Ovary (tissue), 9 donors: ENCODE results near the gene CCIN. TPM values are rescaled to one million over a fixed set of nuclear protein-coding genes. Genes with fewer than 3 reads are reported as not detected.

Experiments
- DNase-seq, 5 donors: peaks; one replicate each; pipeline ENCODE4 v3.0.0-alpha.2; 2019 to 2020
- H3K27ac ChIP-seq, 2 donors: fragments of 200-600 bp; one replicate each; pipeline versions ENCODE4 v1.5.1 to v1.8.0; 2019 to 2022
- H3K27me3 ChIP-seq: fragments of 200-600 bp; one replicate; pipeline ENCODE4 v1.8.0; 2022
- H3K36me3 ChIP-seq: fragments of 200-600 bp; sonication (generic); one replicate; pipeline ENCODE4 v1.5.1; 2019
- H3K4me1 ChIP-seq: one replicate; pipeline ENCODE4 v1.8.1; 2013; ENCODE audit warnings: mild to moderate bottlenecking, moderate library complexity; ENCODE audit not compliant: insufficient read depth
- H3K4me3 ChIP-seq: fragments of 200-600 bp; sonication (generic); one replicate; pipeline ENCODE4 v1.5.1; 2017
- H3K9me3 ChIP-seq, 2 donors: fragments of 200-600 bp in 1 of 2; sonication (generic) in 1 of 2; one replicate each; pipeline versions ENCODE4 v1.5.1 to v1.8.1; 2013 to 2019; ENCODE audit warnings: mild to moderate bottlenecking in 1 of 2, moderate library complexity in 1 of 2
- EP300 ChIP-seq: sonication (generic); formaldehyde crosslinking; IDR thresholded peaks from one replicate; pipeline ENCODE4 v1.6.1; 2017; ENCODE audit warnings: antibody characterized with exemption
- POLR2A ChIP-seq: fragments of 450-650 bp; IDR thresholded peaks from one replicate; pipeline ENCODE4 v1.6.1; 2017; ENCODE audit warnings: antibody characterized with exemption, mild to moderate bottlenecking, moderate library complexity
- WGBS, 3 donors: extraction: QIAGEN DNeasy Blood & Tissue Kit in 1 of 3; methylation state at CpG; one replicate each; pipeline versions ENCODE4 v1.1.5 to v1.1.7; 2013 to 2017; 5-methylcytosine and 5-hydroxymethylcytosine counted together
- intact Hi-C, 4 donors: fragments of 100-400 bp; cut with DNase I; formaldehyde crosslinking; loops; one replicate each; pipeline versions ENCODE4 v1.11.0 to v1.15.1; 2022 to 2023
- polyA plus RNA-seq, 2 donors: library from polyadenylated mRNA; stranded (reverse); fragments of 200-250 nt in 1 of 2; fragments of 350-450 nt in 1 of 2; fragmentation: Illumina TruSeq in 1 of 2; extraction: RNeasy Lipid Tissue Mini Kit (QIAGEN cat#74804) in 1 of 2; gene quantifications; one replicate each; pipeline ENCODE4 v1.2.3, GENCODE V29; 2013 to 2014
- total RNA-seq, 7 donors: library from RNA; depleted of rRNA in 2 of 7; stranded (reverse); fragments of >200 nt in 2 of 7; fragmentation: NEBNext Ultra II Directional in 3 of 7; extraction: Animal tissue kit (Norgen Biotek cat#: 25700) in 3 of 7; gene quantifications; one replicate each; pipeline versions ENCODE4 v1.1.0 to v1.2.4, GENCODE V29; 2016 to 2023
- TF ChIP-seq, protein P1 (sequence below), 3 donors: fragments of 450-650 bp in 2 of 3; fragments of 200-600 bp in 1 of 3; IDR thresholded peaks; one replicate each; pipeline versions ENCODE4 v1.5.1 to v1.8.0; 2016 to 2022; ENCODE audit warnings: antibody characterized with exemption in 3 of 3, mild to moderate bottlenecking in 1 of 3
- donor health status: DM: no; HTN: no; CAD: no; lungs with moderate emphysema.
- donor health status: DM: no; HTN: no; CAD: no.
- donor health status: Bipolar disorder and iron deficiency.
- donor health status: DM: yes; HTN: yes; CAD: no.
- donor health status: DM: no; HTN: no; CAD: no.
- donor health status: DM: yes; HTN: yes; CAD: no.

CCIN gene
- total and polyA plus RNA-seq, 9 donors = 0.15 to 0.33 (median 0.28) TPM; not detected in 5

DNA sequence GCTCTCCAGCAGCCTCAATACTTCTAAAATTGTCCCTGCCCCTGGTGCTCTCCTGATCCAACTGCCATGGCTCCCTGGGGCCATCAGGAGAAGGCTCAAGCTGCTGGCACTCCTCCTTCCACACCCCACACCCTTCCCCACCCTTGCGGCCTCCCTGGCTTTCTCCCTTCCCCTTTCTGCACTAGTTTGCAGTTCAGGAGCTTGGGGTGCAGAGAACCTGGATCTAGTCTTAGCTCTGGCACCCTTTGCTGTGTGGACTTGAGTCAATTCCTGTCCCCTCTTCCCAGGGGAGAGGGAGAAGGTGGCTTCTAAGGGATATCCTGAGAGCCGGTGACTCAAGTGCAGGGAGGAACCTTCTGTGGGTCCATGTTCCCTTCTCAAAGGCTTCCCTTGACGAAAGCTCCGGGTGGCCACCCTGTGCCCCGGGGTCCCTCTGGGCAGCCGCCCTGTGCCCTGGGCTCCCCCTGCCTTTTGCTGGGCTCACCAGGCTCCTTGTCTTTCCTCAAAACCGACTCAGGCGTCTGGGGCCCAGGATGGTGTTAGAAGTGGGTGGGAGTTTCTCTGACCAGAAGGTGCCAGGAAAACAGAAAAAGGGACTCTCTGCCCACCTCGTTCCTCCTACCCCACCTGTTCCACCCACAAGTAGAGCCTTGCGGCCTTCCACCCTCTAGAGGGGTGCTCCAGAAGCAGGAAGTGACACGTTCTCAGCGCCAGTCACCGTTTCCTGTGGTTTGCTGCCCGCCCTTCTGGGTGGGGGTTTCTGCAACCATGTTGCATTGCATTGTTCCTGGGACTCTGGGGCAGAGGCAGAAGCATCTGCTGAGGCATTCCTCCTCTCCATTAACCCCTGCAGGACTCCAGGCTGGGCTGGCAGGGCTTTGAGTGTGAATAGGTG is 17.6 kb upstream of the CCIN start:
- WGBS, 3 donors = 83 to 89% (median 86%) methylated on average over 14 of the region's 14 CpGs
- Histone ChIP-seq H3K27ac (no peak overlapping the region), H3K9me3 (no peaks in the 10 kb centered on the region), H3K4me1 (peaks cover 10% of the 10 kb centered on the region), H3K27me3 (no peaks in the 10 kb centered on the region), H3K4me3 (no peak overlapping the region), H3K36me3 (no peaks in the 10 kb centered on the region)
- TF ChIP-seq, protein P1, sequence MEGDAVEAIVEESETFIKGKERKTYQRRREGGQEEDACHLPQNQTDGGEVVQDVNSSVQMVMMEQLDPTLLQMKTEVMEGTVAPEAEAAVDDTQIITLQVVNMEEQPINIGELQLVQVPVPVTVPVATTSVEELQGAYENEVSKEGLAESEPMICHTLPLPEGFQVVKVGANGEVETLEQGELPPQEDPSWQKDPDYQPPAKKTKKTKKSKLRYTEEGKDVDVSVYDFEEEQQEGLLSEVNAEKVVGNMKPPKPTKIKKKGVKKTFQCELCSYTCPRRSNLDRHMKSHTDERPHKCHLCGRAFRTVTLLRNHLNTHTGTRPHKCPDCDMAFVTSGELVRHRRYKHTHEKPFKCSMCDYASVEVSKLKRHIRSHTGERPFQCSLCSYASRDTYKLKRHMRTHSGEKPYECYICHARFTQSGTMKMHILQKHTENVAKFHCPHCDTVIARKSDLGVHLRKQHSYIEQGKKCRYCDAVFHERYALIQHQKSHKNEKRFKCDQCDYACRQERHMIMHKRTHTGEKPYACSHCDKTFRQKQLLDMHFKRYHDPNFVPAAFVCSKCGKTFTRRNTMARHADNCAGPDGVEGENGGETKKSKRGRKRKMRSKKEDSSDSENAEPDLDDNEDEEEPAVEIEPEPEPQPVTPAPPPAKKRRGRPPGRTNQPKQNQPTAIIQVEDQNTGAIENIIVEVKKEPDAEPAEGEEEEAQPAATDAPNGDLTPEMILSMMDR (IDR thresholded peaks at IDR 0.05) = no peak
- TF ChIP-seq EP300 (no peak), POLR2A (no peak)
- intact Hi-C loops = no loop called here
- DNase-seq = peak in 1 of 5 donors; percentile 23

DNA sequence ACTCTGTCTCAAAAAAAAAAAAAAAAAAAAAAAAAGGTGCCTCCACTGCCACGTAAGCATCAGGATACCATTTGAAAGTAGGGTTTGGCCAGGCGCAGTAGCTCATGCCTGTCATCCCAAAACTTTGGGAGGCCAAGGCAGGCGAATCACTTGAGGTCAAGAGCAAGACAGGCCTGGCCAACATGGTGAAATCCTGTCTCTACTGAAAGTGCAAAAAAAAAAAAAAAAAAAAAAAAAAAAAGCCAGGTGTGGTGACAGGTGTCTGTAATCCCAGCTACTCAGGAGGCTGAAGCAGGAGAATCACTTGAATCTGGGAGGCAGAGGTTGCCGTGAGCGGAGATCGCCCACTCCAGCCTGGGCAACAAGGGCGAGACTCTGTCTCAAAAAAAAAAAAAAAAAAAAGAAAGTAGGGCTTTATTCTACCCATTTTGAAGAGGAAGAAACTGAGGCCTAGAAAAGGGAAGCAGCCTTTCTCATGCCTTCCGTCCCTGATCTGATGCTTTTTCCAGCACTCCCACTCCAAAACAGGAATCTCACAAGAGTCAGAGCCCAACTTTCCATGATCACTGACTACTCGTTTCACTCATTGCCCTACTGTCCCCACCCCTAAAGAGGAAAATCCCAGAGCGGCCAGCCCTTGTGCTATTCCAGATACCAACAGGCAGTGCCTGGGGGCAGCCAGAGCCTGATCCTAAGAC is 16.3 kb upstream of the CCIN start:
- TF ChIP-seq, protein P1 (IDR thresholded peaks at IDR 0.05) = no peak
- TF ChIP-seq EP300 = no peak
- TF ChIP-seq POLR2A = no peak
- WGBS, 3 donors = 90 to 96% (median 94%) methylated on average over 10 of the region's 10 CpGs
- no peak overlapping the region for H3K4me3 ChIP-seq
- H3K4me1 ChIP-seq = peaks cover 10% of the 10 kb centered on the region
- DNase-seq = no peak
- H3K27me3 ChIP-seq = no peaks in the 10 kb centered on the region
- intact Hi-C loops = no loop called here
- H3K36me3 ChIP-seq = no peaks in the 10 kb centered on the region
- no peaks in the 10 kb centered on the region for H3K9me3 ChIP-seq
- no peak overlapping the region for H3K27ac ChIP-seq

DNA sequence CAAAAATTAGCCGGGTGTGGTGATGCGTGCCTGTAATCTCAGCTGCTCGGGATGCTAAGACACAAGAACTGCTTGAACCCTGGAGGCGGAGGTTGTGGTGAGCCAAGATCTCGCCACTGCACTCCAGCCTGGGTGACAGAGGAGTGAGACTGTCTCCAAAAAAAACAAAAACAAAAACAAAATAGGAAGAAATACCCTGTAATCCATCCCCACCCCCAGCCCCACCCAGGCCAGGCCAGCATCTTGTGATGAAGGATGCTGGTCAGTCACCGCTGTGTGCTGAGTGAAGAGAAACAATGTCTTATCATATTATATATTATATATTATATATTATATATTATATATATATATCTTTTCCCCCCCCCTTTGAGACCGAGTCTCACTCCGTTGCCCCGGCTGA is 15.4 kb upstream of the CCIN start:
- intact Hi-C loops = no loop called here
- TF ChIP-seq, protein P1 (IDR thresholded peaks at IDR 0.05) = no peak
- TF ChIP-seq POLR2A = no peak
- TF ChIP-seq EP300 = no peak
- 71 to 81% (median 78%) methylated on average over 9 of the region's 9 CpGs for WGBS, 3 donors
- Histone ChIP-seq H3K27ac (no peak overlapping the region), H3K9me3 (no peaks in the 10 kb centered on the region), H3K36me3 (no peaks in the 10 kb centered on the region), H3K4me3 (no peak overlapping the region), H3K4me1 (peaks cover 7% of the 10 kb centered on the region), H3K27me3 (no peaks in the 10 kb centered on the region)
- DNase-seq = peak in 1 of 5 donors; percentile 14

DNA sequence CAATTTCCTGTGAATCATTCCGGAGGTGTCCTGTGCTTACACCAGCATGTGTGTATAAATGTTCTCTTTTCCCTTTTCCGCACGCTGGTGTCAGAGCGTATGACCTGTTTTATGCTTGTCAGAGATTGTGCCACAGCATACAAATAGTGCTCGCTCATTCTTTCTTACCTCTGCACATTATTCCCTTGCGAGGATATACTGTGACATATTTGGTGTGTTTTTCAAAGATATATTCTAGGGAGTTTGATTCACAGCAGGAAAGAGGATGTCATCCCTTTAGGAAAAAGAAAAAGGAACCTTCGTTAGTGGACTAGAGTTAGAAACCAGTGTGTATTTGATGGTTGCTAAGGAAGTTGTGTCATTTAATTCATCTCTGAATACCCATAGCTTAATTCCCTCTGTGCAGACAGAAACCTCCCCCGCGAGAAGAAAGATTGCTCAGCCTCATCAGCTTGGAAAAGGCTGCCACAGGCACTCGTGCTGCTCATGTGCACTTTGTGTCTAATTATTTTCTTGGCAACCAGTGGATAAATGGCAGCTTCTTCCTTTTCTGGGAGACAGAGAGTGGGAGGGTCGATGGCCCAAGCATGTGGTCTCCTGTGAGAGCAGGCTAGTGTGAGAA is 14.7 kb upstream of the CCIN start:
- Histone ChIP-seq H3K27ac (peak overlapping the region; percentile 33 to 64), H3K36me3 (no peaks in the 10 kb centered on the region), H3K4me1 (peaks cover 3% of the 10 kb centered on the region), H3K27me3 (no peaks in the 10 kb centered on the region), H3K9me3 (no peaks in the 10 kb centered on the region), H3K4me3 (no peak overlapping the region)
- intact Hi-C loops = no loop called here
- peak in 4 of 5 donors; percentile 26 to 64 (median 56) for DNase-seq
- WGBS, 3 donors = 13 to 17% (median 13%) methylated on average over 11 of the region's 11 CpGs
- no peak for TF ChIP-seq EP300
- TF ChIP-seq, protein P1 (IDR thresholded peaks at IDR 0.05) = no peak
- TF ChIP-seq POLR2A = no peak
